HG02938 (cell line): ENCODE results near the gene GOLGB1.

Source experiments
- ATAC-seq: cut with Tn5 transposase; IDR thresholded peaks from one replicate; pipeline ENCODE4 v1.9.1; 2021; ENCODE audit warnings: mild to moderate bottlenecking, moderate library complexity; ENCODE audit not compliant: unreplicated experiment

GOLGB1 gene

DNA sequence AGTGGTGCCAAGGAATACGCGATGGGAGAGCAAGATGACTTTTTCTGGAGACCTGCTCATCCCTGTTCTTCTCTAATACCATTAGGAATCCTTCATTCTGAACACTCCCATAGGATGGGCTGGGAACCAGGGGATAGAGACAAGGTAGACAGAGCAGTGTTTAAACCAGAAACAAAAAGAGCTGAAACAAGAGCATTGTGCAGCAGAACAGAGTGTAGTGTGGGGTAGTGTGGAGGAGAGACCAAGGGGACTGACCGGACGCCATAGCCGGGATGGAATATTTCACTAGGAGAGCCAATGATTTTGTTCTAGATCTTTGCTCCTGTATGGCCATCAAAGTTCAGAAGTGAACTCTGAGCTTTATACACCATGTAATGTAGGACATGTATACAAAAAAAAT, 104.5 kb downstream of the GOLGB1 start:
- ATAC-seq, result no peak

DNA sequence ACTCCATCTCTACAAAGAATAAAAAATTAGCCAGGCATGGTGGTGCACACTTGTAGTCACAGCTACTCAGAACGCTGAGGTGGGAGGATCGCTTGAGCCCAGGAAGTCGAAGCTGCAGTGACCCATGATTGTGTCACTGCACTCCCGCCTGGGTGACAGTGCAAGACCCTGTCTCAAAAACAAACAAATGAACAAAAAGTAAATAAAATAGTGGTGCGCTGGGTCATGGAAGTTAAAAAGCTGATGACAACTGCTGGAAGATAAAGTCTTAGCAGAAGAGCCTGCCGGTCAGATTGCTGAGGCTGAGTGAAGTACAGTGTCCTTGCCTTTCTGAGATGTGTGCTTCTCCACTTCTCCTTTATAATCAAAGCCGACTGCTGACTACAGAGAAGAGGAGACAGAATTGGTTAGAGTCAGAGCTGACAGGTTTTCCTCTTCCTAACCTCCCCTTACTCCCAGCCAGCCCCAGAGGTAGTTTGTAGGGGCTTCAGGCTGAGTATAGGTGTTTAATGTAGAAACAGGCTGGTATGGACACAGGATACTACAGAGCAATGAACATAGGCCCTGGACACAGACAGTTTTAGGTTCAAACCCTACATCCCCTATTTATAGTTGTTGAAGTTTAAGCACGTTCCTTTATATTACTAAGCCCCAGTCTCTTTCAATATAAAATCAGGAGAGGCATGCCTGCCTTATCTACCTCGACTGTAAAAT, 106.8 kb downstream of the GOLGB1 start:
- no peak for ATAC-seq

DNA sequence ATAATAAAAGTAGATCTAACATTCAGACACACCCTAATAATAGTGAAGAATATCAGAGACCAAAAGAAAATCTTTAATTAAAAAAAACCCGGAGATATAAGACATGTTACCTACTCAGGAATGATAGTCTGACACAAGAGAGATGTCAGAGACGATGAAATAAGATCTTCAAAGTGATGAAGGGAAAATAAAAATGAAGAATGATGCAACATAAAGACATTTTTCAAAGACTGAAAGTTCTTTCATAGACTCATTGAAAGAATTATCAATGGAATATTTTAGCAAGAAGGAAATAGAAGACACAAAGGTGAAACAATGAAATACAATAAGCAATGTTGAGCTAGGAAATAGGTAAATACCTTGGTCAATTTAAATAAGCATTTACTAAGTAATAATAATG, 108.4 kb downstream of the GOLGB1 start:
- ATAC-seq, result no peak

DNA sequence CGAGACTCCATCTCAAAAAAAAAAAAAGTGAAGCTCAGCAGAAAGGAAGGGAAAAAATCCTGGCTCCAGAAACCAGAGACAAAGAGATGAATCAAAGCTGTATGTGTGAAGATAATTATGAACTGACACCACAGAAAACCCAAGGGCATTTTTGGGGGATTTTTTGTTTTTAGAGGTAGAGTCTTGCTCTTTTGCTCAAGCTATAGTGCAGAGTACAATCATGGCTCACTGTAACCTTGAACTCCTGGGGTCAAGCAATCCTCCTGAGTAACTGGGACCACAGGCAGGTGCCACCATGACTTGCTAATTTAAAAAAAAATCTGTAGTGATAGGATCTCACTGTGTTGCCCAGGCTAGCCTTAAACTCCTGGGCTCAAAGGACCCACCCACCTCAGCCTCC, 111.6 kb downstream of the GOLGB1 start:
- no peak for ATAC-seq

DNA sequence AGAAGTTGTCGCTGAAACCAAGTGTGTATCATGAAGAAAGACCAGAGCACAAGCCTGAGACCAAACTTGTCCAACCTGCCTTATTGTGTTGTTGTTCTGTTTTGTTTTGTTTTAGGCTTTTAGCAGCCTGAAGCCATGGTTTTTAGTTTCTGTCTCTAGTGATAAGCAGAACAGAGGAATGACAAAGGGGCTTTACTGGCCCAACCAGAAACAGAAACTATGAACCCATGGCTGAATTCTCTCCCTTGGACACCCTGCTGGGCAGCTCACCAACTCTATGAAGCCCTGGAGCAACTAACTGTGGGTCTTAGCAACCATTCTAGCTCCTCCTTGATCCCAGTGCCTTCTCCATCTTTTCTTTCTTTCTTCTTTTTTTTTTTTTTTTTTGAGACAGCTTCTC, 119.2 kb downstream of the GOLGB1 start:
- ATAC-seq, result peak; percentile 55

DNA sequence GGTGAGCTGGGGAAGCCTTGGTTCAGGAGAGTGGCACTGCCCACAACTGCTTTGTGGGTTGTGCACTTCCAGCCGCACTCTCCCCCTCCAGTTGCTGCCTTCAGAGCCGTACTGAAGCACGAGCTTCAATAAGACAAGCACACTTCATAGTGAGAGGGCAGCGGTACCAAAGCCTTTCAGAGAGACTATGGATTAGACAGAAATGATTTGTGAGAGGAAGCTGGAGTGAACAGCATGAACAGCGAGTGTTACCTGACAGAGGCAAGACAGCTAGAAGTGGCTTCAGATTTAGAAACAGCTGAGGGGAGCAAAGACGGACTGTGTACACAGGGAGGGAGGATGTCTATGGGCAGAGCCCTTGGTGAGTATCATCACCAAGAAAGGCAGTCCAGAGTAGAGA, 119.9 kb downstream of the GOLGB1 start:
- ATAC-seq, result no peak

DNA sequence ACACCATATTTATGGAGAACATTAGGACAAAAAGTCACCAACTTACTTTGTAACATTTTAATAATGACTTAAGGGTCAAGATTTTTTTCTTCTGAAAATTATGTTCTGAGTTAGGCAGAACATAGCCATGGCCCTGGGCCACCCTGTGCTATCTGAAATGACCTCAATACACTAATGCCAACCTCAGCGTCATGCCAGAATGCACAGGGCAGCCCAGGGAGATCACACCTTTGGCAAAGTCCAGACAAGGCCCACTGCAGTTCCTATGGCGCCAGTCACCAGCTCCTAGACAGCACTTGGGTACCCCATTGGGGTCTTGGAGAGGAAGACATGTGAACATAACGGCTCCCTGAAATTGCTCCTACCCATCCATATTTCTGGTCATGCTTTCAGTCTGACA, 121.9 kb downstream of the GOLGB1 start:
- ATAC-seq, result no peak

DNA sequence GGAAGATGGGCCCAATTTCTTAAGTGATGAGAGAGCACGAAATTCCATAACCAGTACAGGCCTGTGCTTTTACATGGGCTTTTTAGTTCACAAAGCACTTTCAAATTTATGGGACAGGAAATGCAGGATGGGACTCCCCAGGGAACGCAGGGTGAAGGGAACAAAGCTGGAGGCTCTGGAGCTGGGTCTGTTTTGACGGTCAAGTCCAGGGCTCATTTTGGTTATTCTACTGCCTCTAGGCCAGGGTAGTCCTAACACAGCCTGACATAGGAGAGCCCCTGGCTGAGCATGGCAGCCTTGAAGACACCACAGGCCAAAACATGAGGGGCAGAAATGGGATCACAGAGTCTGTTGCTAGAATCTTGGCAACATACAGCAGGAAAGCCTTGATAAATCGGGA, 122.3 kb downstream of the GOLGB1 start:
- no peak for ATAC-seq

DNA sequence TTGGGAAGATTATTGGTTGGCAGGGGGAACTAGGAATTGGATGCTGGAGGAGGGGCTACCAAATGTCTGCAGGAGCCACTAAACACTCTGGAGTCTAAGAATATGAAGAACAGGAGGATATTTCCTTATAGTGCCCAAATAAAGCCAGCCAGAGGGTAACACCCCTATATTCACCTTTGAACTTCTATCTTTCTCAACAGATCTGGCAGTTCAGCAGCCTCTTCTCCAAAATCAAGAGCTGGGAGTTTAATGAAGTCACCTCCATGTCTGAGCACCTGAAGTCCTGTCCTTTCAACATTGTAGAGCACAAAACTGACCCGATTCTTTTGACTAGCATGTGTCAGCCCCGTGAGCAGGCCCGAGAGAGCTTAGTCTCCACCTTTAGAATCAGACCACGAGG, 123.0 kb downstream of the GOLGB1 start:
- ATAC-seq, result no peak

DNA sequence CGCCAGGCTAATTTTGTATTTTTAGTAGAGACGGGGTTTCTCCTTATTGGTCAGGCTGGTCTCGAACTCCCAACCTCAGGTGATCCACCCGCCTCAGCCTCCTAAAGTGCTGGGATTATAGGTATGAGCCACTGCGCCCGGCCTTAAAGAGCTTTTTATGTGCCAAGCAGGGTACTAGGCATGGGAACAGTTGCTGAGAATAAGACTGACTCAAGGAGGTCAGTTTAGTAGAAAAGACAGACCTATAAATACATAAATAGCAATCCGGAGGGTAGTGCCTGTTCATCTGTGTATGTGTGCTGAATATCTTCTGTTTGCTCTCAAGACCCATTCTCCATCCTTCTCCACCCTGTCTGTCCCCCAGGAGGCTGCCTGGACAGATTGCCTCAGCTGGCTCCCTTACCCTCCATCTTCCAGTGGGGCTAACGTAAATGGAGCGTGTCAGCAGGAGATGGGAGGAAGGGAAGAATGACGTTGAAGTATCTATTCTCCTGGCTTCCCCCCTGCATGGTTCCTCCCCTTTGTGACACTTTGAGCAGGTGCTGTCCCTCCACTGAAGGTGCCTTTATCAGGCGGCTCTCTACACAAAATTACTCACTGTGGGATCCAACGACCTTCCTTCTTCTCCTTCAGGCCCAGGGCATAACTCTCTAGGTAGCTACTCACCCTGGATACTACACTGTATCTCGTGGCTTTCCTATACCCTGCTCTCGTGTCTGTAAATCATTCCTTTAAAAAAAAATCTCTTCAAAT, 125.2 kb downstream of the GOLGB1 start:
- ATAC-seq, result no peak

DNA sequence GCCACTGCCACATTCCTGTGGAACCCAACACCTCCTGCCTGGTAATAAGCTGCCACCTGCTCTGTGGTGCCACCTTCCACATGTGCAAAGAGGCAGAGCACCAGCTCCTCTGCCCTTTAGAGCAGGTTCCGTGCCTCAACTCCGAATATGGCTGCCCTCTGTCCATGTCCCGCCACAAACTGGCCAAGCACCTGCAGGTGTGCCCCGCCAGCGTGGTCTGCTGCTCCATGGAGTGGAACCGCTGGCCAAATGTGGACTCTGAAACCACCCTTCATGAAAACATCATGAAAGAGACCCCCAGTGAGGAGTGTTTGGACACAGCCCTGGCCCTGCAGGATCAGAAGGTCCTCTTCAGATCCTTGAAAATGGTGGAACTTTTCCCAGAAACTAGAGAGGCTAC, 128.1 kb downstream of the GOLGB1 start:
- no peak for ATAC-seq

DNA sequence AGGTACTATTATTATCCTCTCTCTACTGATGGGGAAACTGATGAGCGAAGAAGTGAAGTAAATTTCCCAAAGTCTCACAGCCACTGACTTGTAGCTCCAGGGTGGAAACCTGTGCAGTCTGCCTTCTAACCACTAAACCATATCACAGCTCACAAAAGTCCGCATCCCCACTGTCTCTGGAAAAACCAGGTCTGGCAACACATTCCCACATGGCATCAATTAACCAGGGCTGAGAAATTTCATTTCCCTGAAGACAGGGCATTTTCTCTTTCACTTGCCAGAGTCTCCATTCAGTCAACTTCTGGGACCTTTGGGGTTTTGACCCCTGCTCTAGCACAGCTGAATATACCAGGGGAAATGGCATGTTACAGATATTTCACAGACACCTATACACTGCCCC, 129.8 kb downstream of the GOLGB1 start:
- ATAC-seq, result no peak
